HUES6 (cell line): Measurements from ENCODE around the gene CUX1.
A peak's percentile ranks its signal among the peaks of the same experiment; 100 is the strongest.

Experiments used
- H3K27ac ChIP-seq: 2 replicates; pipeline ENCODE4 v1.7.0; 2013; ENCODE audit warnings: low read depth, mild to moderate bottlenecking, low read length, inconsistent platforms
- H3K27me3 ChIP-seq: 2 replicates; pipeline ENCODE4 v1.6.1; 2013; ENCODE audit warnings: low read length; ENCODE audit not compliant: control insufficient read depth, insufficient read depth
- H3K36me3 ChIP-seq: 2 replicates; pipeline ENCODE4 v1.6.1; 2013; ENCODE audit warnings: low read length; ENCODE audit not compliant: control insufficient read depth, insufficient read depth
- H3K4me1 ChIP-seq: 2 replicates; pipeline ENCODE4 v1.6.1; 2013; ENCODE audit warnings: low read length; ENCODE audit not compliant: control insufficient read depth, insufficient read depth
- H3K4me3 ChIP-seq: 2 replicates; pipeline ENCODE4 v1.5.1; 2013; ENCODE audit warnings: low read depth, low read length
- H3K9ac ChIP-seq: one replicate; pipeline ENCODE4 v1.6.1; 2013; ENCODE audit warnings: mild to moderate bottlenecking, low read length
- H3K9me3 ChIP-seq: 2 replicates; pipeline ENCODE4 v1.6.1; 2013; ENCODE audit warnings: low read depth, low read length; ENCODE audit not compliant: control insufficient read depth, insufficient read depth

CUX1 gene

DNA sequence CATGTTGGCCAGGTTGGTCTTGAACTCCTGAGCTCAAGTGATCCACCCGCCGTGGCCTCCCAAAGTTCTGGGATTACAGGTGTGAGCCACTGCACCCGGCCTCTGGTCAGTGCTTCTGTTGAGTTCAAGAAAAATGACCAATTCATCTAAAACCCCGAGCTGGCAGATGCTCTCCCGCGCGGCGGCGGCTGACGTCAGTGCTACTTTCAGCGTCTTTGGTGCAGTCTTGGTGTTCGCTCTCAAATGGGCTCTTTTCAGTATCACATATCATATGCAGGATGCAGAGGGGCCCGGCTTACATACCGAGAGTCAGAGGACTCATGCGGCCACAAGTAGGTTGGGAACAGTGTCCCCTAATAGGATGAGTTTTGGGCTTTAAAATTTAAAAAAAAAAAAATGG lies 125.9 kb downstream of the CUX1 start:
- H3K36me3 ChIP-seq = peaks cover 5% of the 10 kb centered on the region; the same call in 1 of the 2 replicates
- no peaks in the 10 kb centered on the region for H3K27me3 ChIP-seq
- H3K9me3 ChIP-seq = peaks cover 3% of the 10 kb centered on the region; the same call in 1 of the 2 replicates
- H3K4me3 ChIP-seq = no peak overlapping the region
- no peak overlapping the region for H3K9ac ChIP-seq
- H3K27ac ChIP-seq = no peak overlapping the region
- peaks cover 74% of the 10 kb centered on the region for H3K4me1 ChIP-seq

GRCh38 chr7:101943889-101944600 lies 126.6 kb downstream of the CUX1 start:
- peaks cover 3% of the 10 kb centered on the region; the same call in 1 of the 2 replicates for H3K36me3 ChIP-seq
- peaks cover 72% of the 10 kb centered on the region for H3K4me1 ChIP-seq
- H3K9ac ChIP-seq = no peak overlapping the region
- H3K4me3 ChIP-seq = no peak overlapping the region
- H3K9me3 ChIP-seq = peaks cover 2% of the 10 kb centered on the region; the same call in 1 of the 2 replicates
- H3K27ac ChIP-seq = 0 out of 2 replicates have a peak overlapping the region, but pooled peaks have one; percentile 37
- no peaks in the 10 kb centered on the region for H3K27me3 ChIP-seq

DNA sequence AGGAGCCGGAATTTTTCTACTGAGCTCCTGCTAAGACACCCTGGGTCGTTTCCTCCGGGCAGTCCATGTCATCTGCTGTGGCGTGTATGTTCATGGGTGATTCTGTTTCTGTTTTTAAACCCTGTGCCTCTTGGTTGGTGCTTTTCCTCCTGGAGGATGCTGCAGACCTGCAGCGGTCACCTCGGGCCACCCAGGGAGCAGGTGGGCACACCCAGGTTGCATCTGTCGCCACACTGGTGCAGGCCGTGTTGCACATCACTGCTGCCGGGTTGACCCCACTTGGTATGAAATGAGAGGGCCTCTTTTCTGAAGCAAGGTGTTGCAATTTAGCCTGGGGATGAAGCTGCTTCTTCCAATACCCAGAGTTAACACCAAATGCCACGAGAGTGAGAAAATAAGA lies 127.2 kb downstream of the CUX1 start:
- Histone ChIP-seq H3K27me3 (no peaks in the 10 kb centered on the region), H3K36me3 (no peaks in the 10 kb centered on the region), H3K4me1 (peaks cover 72% of the 10 kb centered on the region), H3K4me3 (no peak overlapping the region), H3K9ac (no peak overlapping the region), H3K27ac (0 out of 2 replicates have a peak overlapping the region, but pooled peaks have one; percentile 37), H3K9me3 (no peaks in the 10 kb centered on the region)

DNA sequence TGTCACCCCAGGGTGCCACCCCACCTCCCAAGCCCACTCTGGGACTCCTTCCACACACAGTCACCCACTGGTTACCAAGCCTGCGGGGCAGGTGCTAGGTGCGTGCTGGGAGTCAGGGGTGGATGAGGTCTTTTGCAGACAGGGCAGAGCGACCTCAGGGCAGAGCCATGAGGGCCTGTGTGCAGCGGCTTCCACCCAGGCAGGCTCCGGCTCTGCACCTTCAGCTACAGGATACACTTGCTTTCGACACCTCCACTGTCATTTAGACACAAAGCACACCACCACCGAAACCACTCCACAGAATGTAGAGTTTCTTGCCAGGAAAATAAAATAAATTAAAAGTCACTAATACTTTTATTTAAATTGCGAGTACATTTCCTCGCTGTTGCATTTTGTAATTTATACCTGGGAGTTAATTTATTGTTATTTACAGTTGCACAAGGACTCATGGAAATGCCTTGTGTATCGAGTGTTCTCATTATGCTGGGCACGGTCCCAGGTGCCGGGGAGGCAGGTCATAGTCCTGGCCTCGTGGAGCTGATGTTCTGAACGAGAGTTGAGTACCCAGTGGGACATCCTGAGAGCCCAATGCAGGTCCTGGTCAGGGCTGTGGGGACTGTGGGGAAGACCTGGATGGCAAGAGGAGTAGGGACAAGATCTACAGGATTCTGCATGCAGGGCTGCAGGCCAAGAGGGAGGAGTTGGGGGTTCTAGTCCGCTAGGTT lies 127.8 kb downstream of the CUX1 start:
- H3K4me1 ChIP-seq = peaks cover 71% of the 10 kb centered on the region
- no peaks in the 10 kb centered on the region for H3K36me3 ChIP-seq
- 0 out of 2 replicates have a peak overlapping the region, but pooled peaks have one; percentile 18 for H3K27ac ChIP-seq

GRCh38 chr7:101947899-101948298 lies 130.5 kb downstream of the CUX1 start:
- no peak overlapping the region for H3K4me3 ChIP-seq
- no peaks in the 10 kb centered on the region for H3K36me3 ChIP-seq
- H3K27me3 ChIP-seq = no peaks in the 10 kb centered on the region
- no peaks in the 10 kb centered on the region for H3K9me3 ChIP-seq
- no peak overlapping the region for H3K9ac ChIP-seq
- H3K4me1 ChIP-seq = peaks cover 48% of the 10 kb centered on the region
- H3K27ac ChIP-seq = peak overlapping the region; percentile 23; the same call in 1 of the 2 replicates

More for the DNA sequence above, 127.8 kb downstream of the CUX1 start:
- Histone ChIP-seq H3K4me3 (no peak overlapping the region), H3K9ac (no peak overlapping the region), H3K9me3 (no peaks in the 10 kb centered on the region), H3K27me3 (no peaks in the 10 kb centered on the region)

- Histone ChIP-seq H3K9me3 (no peaks in the 10 kb centered on the region), H3K4me3 (no peak overlapping the region), H3K4me1 (peaks cover 50% of the 10 kb centered on the region), H3K27me3 (no peaks in the 10 kb centered on the region), H3K9ac (no peak overlapping the region), H3K36me3 (no peaks in the 10 kb centered on the region), H3K27ac (no peak overlapping the region)
These were observed 131.2 kb downstream of the CUX1 start for GRCh38 chr7:101948650-101949049.

DNA sequence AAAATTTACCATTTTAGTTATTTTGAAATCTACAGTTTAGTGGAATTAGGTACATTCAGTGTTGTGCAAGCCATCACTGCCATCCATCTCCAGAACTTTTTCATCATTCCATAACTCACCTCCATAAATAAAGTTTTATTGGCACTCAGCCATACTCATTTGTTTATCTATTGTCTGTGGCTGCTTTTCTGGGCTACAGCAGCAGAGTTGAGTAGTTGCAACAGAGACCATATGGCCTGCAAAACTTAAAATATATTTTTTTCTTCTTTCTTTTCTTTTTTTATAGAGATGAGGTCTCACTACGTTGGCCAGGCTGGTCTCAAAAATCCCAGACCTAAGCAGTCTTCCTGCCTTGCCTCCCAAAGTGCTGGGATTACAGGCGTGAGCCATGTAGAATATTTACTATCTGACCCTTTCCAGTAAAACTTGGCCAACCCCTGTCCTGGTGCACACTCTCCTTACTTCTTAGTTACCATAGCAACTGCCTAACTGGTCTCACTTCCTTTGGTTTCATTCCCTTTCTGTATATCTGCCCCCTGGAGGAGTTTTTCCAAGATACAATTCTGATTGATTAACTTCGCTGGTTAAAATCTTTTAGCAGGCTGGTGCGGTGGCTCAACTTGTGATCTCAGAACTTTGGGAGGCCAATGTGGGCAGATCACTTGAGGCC lies 133.2 kb downstream of the CUX1 start:
- Histone ChIP-seq H3K36me3 (no peaks in the 10 kb centered on the region), H3K9me3 (no peaks in the 10 kb centered on the region), H3K4me3 (no peak overlapping the region), H3K9ac (no peak overlapping the region), H3K27me3 (no peaks in the 10 kb centered on the region), H3K4me1 (peaks cover 37% of the 10 kb centered on the region), H3K27ac (no peak overlapping the region)

DNA sequence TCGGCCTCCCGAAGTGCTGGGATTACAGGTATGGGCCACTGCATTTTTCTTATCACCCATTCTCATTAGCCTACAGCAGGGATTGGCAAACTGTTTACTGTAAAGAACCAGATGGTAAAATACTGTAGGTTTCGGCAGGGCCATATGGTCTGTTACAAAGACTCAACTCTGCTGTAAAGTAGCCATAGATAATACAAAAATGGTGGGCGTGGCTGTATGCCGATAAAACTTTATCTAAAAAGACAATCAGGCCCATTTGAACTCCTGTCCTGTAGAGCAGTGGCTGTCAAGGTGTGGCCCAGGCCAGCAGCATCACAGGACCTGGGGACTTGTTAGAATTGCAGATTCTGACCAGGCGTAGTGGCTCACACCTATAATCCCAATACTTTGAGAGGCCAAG lies 134.3 kb downstream of the CUX1 start:
- Histone ChIP-seq H3K9me3 (no peaks in the 10 kb centered on the region), H3K9ac (no peak overlapping the region)

GRCh38 chr7:101952355-101953247 lies 135.2 kb downstream of the CUX1 start:
- H3K4me3 ChIP-seq = no peak overlapping the region
- no peak overlapping the region for H3K9ac ChIP-seq

More for the DNA sequence above, 134.3 kb downstream of the CUX1 start:
- no peaks in the 10 kb centered on the region for H3K36me3 ChIP-seq
- no peaks in the 10 kb centered on the region for H3K27me3 ChIP-seq
- no peak overlapping the region for H3K27ac ChIP-seq
- H3K4me1 ChIP-seq = peaks cover 34% of the 10 kb centered on the region
- no peak overlapping the region for H3K4me3 ChIP-seq

GRCh38 chr7:101953248-101953819 lies 135.9 kb downstream of the CUX1 start:
- H3K27me3 ChIP-seq = no peaks in the 10 kb centered on the region
- H3K4me3 ChIP-seq = no peak overlapping the region
- no peak overlapping the region for H3K9ac ChIP-seq
- peak overlapping the region; percentile 7; the same call in 1 of the 2 replicates for H3K27ac ChIP-seq
- H3K9me3 ChIP-seq = no peaks in the 10 kb centered on the region
- no peaks in the 10 kb centered on the region for H3K36me3 ChIP-seq
- peaks cover 23% of the 10 kb centered on the region for H3K4me1 ChIP-seq

More at GRCh38 chr7:101952355-101953247, 135.2 kb downstream of the CUX1 start:
- Histone ChIP-seq H3K9me3 (no peaks in the 10 kb centered on the region), H3K36me3 (no peaks in the 10 kb centered on the region), H3K27ac (0 out of 2 replicates have a peak overlapping the region, but pooled peaks have one; percentile 7), H3K4me1 (peaks cover 26% of the 10 kb centered on the region), H3K27me3 (no peaks in the 10 kb centered on the region)
